IMR-90 (cell line): ENCODE data around the gene SAMM50. TPM values are rescaled to one million over a fixed set of nuclear protein-coding genes. Genes with fewer than 3 reads are reported as not detected.

Experiments
- ATAC-seq: fragments of 200-7000 bp; cut with Tn5 transposase; 2 replicates; pipeline ENCODE4 v1.9.1; 2020; ENCODE audit warnings: low read depth, mild to moderate bottlenecking, moderate library complexity
- BruUV-seq: library from RNA; stranded (reverse); fragments of 400-500 nt; replicated peaks from 2 replicates; lab custom pipeline; 2021; lab: Mats Ljungman, UMichigan
- CTCF ChIA-PET: fragments of 300-600 bp; formaldehyde crosslinking; extraction: SDS; loops from one replicate; lab custom pipeline; 2021; ENCODE audit warnings: antibody characterized with exemption; lab: Yijun Ruan, JAX
- POLR2A ChIA-PET: fragments of 300-600 bp; sonication (Branson Sonifier 250); formaldehyde crosslinking; loops from one replicate; lab custom pipeline; 2022; ENCODE audit warnings: antibody characterized with exemption; ENCODE audit not compliant: unreplicated experiment; lab: Charles Lee
- DNase-seq: peaks from one replicate; pipeline ENCODE4 v3.0.0; 2013
- H2AFZ ChIP-seq: replicated peaks from 2 replicates; pipeline ENCODE3; 2013; ENCODE audit warnings: low read length, mild to moderate bottlenecking; ENCODE audit not compliant: poor library complexity
- H2AK5ac ChIP-seq: 2 replicates; pipeline ENCODE4 v1.6.1; 2013; ENCODE audit warnings: low read depth, low read length, inconsistent platforms
- H2AK9ac ChIP-seq: replicated peaks from 2 replicates; pipeline ENCODE3; 2013; ENCODE audit warnings: mild to moderate bottlenecking, low read depth, low read length, moderate library complexity; ENCODE audit not compliant: poor library complexity
- H2BK120ac ChIP-seq: 2 replicates; pipeline ENCODE4 v1.6.1; 2013; ENCODE audit warnings: low read depth, low read length, inconsistent platforms
- H2BK15ac ChIP-seq: 3 replicates; pipeline ENCODE4 v1.6.1; 2013; ENCODE audit warnings: low read depth, low read length, inconsistent platforms
- H2BK20ac ChIP-seq: 2 replicates; pipeline ENCODE4 v1.6.1; 2013; ENCODE audit warnings: low read depth, mild to moderate bottlenecking, inconsistent platforms, low read length, moderate library complexity
- H2BK5ac ChIP-seq: 2 replicates; pipeline ENCODE4 v1.6.1; 2013; ENCODE audit warnings: mild to moderate bottlenecking, low read depth, low read length, inconsistent platforms; ENCODE audit not compliant: poor library complexity, severe bottlenecking
- H3K14ac ChIP-seq: replicated peaks from 2 replicates; pipeline ENCODE4 v1.6.1; 2013; ENCODE audit warnings: low read depth, low read length, inconsistent platforms
- H3K18ac ChIP-seq: 2 replicates; pipeline ENCODE4 v1.6.1; 2013; ENCODE audit warnings: low read depth, low read length, control low read depth
- H3K23ac ChIP-seq: 2 replicates; pipeline ENCODE4 v1.6.1; 2013; ENCODE audit warnings: low read depth, low read length, inconsistent platforms
- H3K27ac ChIP-seq: 2 replicates; pipeline ENCODE4 v1.5.1; 2013; ENCODE audit warnings: mild to moderate bottlenecking, control low read depth, low read length; ENCODE audit not compliant: insufficient read depth
- H3K27me3 ChIP-seq: 2 replicates; pipeline ENCODE4 v1.6.1; 2013; ENCODE audit warnings: low read length; ENCODE audit not compliant: control insufficient read depth, insufficient read depth
- H3K36me3 ChIP-seq: 2 replicates; pipeline ENCODE4 v1.6.1; 2013; ENCODE audit warnings: low read length, mixed read lengths; ENCODE audit not compliant: control insufficient read depth, insufficient read depth
- H3K4ac ChIP-seq: 2 replicates; pipeline ENCODE4 v1.6.1; 2013; ENCODE audit warnings: low read depth, low read length, inconsistent platforms
- H3K4me1 ChIP-seq: 2 replicates; pipeline ENCODE4 v1.6.1; 2013; ENCODE audit warnings: low read length, mixed read lengths; ENCODE audit not compliant: control insufficient read depth, insufficient read depth
- H3K4me2 ChIP-seq: 2 replicates; pipeline ENCODE4 v1.6.1; 2013; ENCODE audit warnings: low read depth, mild to moderate bottlenecking, control low read depth, low read length, moderate library complexity
- H3K4me3 ChIP-seq: 2 replicates; pipeline ENCODE4 v1.5.1; 2013; ENCODE audit warnings: low read depth, mild to moderate bottlenecking, control low read depth, low read length, moderate library complexity; ENCODE audit not compliant: insufficient read depth
- H3K56ac ChIP-seq: 2 replicates; pipeline ENCODE4 v1.6.1; 2013; ENCODE audit warnings: low read length, inconsistent platforms; ENCODE audit not compliant: insufficient read depth; ENCODE audit errors: extremely low read depth
- H3K79me1 ChIP-seq, 2 experiments: 2 replicates each; pipeline ENCODE4 v1.6.1; 2013; ENCODE audit warnings: low read length in 2 of 2, inconsistent platforms in 1 of 2, low read depth in 1 of 2
- H3K9ac ChIP-seq: 2 replicates; pipeline ENCODE4 v1.6.1; 2013; ENCODE audit warnings: low read depth, low read length, control low read depth
- H3K9me1 ChIP-seq: 2 replicates; pipeline ENCODE4 v1.6.1; 2013; ENCODE audit warnings: low read length, inconsistent platforms; ENCODE audit not compliant: insufficient read depth
- H3K9me3 ChIP-seq: 2 replicates; pipeline ENCODE4 v1.6.1; 2013; ENCODE audit warnings: low read length; ENCODE audit not compliant: control insufficient read depth, insufficient read depth
- H4K20me1 ChIP-seq: 2 replicates; pipeline ENCODE4 v1.6.1; 2013; ENCODE audit warnings: low read length, inconsistent platforms; ENCODE audit not compliant: insufficient read depth
- H4K5ac ChIP-seq: 2 replicates; pipeline ENCODE4 v1.6.1; 2013; ENCODE audit warnings: mild to moderate bottlenecking, low read depth, low read length, control low read depth
- H4K8ac ChIP-seq, 2 experiments: 2 replicates each; pipeline ENCODE4 v1.6.1; 2013; ENCODE audit warnings: low read depth in 2 of 2, low read length in 2 of 2, control low read depth in 1 of 2, inconsistent platforms in 1 of 2
- H4K91ac ChIP-seq: 2 replicates; pipeline ENCODE4 v1.6.1; 2013; ENCODE audit warnings: low read depth, low read length, inconsistent platforms; ENCODE audit not compliant: insufficient read depth
- CTCF ChIP-seq: conservative IDR thresholded peaks from 2 replicates; pipeline ENCODE4 v1.5.1; 2012; ENCODE audit warnings: mild to moderate bottlenecking, low read depth, low read length, improper control_type of control experiment
- MAZ ChIP-seq: IDR thresholded peaks from 2 replicates; pipeline ENCODE4 v1.6.1; 2012; ENCODE audit warnings: low read depth, mild to moderate bottlenecking, low read length, improper control_type of control experiment, moderate library complexity, borderline replicate concordance
- POLR2A ChIP-seq: IDR thresholded peaks from 2 replicates; pipeline ENCODE4 v1.6.1; 2012; ENCODE audit warnings: mild to moderate bottlenecking, low read depth, low read length
- USF2 ChIP-seq: fragments of 150-350 bp; IDR thresholded peaks from 2 replicates; pipeline ENCODE4 v1.6.1; 2017; ENCODE audit warnings: mild to moderate bottlenecking, antibody characterized with exemption, low read length, low read depth
- WGBS, 2 experiments: methylation state at CpG; one replicate each; pipeline versions ENCODE4 v1.1.5 to v1.1.7; 2013; ENCODE audit warnings: missing lambda C conversion rate in 2 of 2; ENCODE audit not compliant: insufficient read length in 1 of 2; ENCODE audit errors: extremely low coverage in 2 of 2; 5-methylcytosine and 5-hydroxymethylcytosine counted together
- dilution Hi-C: fragments of 300-500 bp; cut with HindIII; formaldehyde crosslinking; loops from one replicate; pipeline ENCODE4 v1.14.3; 2018; ENCODE audit warnings: low sequenced_read_pairs; ENCODE audit not compliant: unreplicated experiment
- in situ Hi-C: fragments of 300-500 bp; cut with MboI; formaldehyde crosslinking; loops from 3 replicates; pipeline ENCODE4 v1.14.3; 2019; ENCODE audit warnings: low sequenced_read_pairs, inconsistent platforms, mixed read lengths
- intact Hi-C: fragments of 100-400 bp; cut with micrococcal nuclease; formaldehyde crosslinking; loops from 2 replicates; pipeline ENCODE4 v1.10.0; 2022
- polyA plus RNA-seq, 3 experiments: library from polyadenylated mRNA; depleted of rRNA; stranded (reverse); fragments of >200 nt; gene quantifications; 2 replicates each; pipeline ENCODE4 v1.2.3, GENCODE V29; 2012; ENCODE audit warnings: low replicate concordance in 1 of 3
- total RNA-seq: library from RNA; depleted of rRNA; stranded (reverse); fragments of >200 nt; gene quantifications from 2 replicates; pipeline ENCODE4 v1.2.3, GENCODE V29; 2012

The SAMM50 gene
- total and polyA plus RNA-seq, 2 of the 4 experiments (the other 2 are of a cell fraction) = 40.6 to 43.7 TPM

- no peaks in the 10 kb centered on the region for H3K79me1 ChIP-seq
- TF ChIP-seq CTCF (no peak), POLR2A (no peak), MAZ (no peak), USF2 (no peak)
- H3K4me1 ChIP-seq = no peaks in the 10 kb centered on the region
- dilution Hi-C loops = no loop called here
- H3K4me3 ChIP-seq = no peak overlapping the region
- peaks cover 13% of the 10 kb centered on the region; the same call in 1 of the 2 replicates for H3K36me3 ChIP-seq
- no peak overlapping the region for H2BK5ac ChIP-seq
- no peak overlapping the region for H2AFZ ChIP-seq
- H4K8ac ChIP-seq = no peak overlapping the region
- H3K27ac ChIP-seq = no peak overlapping the region
- in situ Hi-C loops = no loop called here
- H3K27me3 ChIP-seq = no peaks in the 10 kb centered on the region
- H3K9me1 ChIP-seq = peaks cover 3% of the 10 kb centered on the region; the same call in 1 of the 2 replicates
- no peak overlapping the region for H2AK9ac ChIP-seq
- peaks cover 7% of the 10 kb centered on the region for H3K9me3 ChIP-seq
- H3K56ac ChIP-seq = no peak overlapping the region
- BruUV-seq = no TSS peak
- H2BK15ac ChIP-seq = no peak overlapping the region
- no peak for ATAC-seq
- H2BK120ac ChIP-seq = no peak overlapping the region
- H4K91ac ChIP-seq = no peak overlapping the region
- ChIA-PET CTCF (no interaction called here), POLR2A (no interaction called here)
- H2AK5ac ChIP-seq = no peak overlapping the region
- H3K4me2 ChIP-seq = no peak overlapping the region
- DNase-seq = no peak
- no peak overlapping the region for H3K14ac ChIP-seq
- H3K9ac ChIP-seq = no peak overlapping the region
- no peak overlapping the region for H3K4ac ChIP-seq
- no peak overlapping the region for H4K5ac ChIP-seq
- H3K23ac ChIP-seq = no peak overlapping the region
- intact Hi-C loops = no loop called here
- no peaks in the 10 kb centered on the region for H4K20me1 ChIP-seq
- no peak overlapping the region for H2BK20ac ChIP-seq
- H3K18ac ChIP-seq = no peak overlapping the region
- WGBS, 2 experiments = 93% methylated on average over 3 of the region's 8 CpGs; no CpG with 5 or more reads in 1 of the 2 experiments
Measured at GRCh38 chr22:44002997-44003396, 47.8 kb downstream of the SAMM50 start.
